HG02938 (cell line): Measurements from ENCODE around the gene NTM.

Experiments
- ATAC-seq: cut with Tn5 transposase; IDR thresholded peaks from one replicate; pipeline ENCODE4 v1.9.1; 2021; ENCODE audit warnings: mild to moderate bottlenecking, moderate library complexity; ENCODE audit not compliant: unreplicated experiment

The NTM gene

DNA sequence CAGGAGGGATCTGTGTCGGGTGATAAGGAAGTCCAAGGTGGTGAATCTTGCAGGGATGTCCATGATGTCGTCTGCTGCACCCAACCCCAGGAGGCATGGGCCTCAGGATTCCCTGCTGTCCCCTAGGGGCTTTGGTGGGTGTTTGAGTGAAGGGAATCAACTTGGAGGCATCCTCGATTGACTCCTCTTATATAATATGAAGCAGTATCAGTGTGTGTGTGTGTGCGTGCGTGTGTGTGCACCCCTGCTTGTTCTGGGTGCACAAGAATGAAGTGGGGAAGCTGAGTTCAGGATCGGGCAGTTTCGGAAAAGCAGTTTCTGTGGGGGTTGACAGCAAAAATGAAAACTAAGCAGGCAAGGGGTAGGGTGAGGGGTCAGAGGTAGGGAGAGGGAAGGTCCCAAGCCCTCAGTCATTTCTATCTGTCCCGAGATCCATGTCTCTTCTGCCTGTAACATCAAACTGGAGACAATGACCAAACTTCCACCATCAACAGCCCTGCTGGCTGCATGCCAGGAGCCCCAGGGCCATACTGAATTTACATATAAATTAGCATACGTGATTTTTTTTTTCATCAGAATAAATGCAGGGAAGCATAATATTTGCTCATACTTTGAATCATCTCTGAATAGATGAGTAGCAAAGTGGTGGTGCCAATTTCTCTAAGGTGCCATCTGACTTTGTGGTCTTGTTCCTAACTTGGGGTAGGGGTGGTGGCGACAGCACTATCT, 2.0 kb downstream of the NTM start:
- ATAC-seq, result no peak

DNA sequence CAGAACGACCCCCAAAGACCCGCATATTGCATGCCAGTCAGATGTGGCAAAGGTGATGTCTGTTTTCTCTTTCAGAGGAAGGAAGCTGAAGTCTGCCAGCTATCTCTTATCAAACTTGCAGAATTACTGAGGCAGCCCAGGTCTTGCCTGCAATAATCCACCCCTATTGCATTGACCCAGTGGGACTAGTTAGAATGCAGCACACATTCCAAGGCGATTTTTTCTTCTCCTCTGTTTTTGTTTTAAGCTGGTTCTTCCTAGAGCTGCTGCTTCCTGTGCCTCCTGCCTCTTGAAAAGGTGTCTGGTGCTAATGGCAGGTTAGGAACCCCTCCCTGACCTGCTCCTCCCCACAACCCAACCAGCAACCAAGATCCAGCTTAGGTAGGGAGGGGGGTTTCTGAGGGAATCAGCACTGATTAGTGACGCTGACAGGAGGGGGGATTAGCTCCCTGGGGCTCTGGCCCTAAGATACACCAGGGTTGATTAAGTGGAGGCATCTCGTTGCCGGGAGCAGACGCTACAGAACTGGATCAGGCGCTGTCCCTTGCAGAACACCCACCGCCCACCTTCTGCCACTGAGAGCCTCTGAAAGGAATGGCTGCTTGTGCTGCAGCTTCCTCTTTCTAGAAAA, 2.8 kb downstream of the NTM start:
- ATAC-seq, result no peak

DNA sequence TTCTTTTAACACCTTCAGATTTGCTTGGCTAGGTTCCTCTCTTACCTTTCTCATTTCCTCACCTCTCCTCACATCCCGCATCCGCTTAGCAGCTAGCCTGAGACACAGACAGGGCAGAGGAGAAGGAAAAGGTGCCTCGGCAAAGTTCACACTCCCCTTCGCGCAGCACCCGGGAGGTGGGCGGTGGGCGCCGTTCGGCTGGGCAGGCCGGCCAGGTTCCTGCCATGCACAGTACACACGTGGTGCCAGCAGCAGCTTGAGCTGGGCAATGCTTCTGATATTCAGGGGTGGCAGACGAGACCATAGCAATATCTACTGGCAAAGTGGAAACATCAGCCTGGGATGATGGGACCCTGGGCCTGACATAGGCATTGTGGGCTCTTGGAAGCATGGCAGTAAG, 3.3 kb downstream of the NTM start:
- ATAC-seq, result no peak

DNA sequence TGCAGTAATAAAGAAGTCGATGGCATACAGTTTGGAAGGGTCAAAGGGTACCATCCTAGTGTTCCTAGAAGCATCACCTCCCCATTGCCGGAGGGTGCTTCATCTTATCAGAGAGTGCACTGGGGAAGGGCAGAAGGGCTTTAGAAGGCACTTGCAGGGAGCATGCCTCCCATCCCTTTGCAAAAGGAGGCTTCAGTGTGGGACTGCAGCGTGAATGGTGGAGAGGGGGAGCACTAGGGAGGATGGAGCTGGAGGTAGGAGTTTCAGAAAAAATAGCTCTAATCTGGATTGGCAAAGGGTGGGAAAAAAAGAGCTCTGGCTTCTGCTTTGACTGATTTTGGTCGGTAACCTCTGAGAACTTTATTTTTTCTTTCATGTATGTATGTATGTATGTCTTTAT, 5.0 kb downstream of the NTM start:
- no peak for ATAC-seq

DNA sequence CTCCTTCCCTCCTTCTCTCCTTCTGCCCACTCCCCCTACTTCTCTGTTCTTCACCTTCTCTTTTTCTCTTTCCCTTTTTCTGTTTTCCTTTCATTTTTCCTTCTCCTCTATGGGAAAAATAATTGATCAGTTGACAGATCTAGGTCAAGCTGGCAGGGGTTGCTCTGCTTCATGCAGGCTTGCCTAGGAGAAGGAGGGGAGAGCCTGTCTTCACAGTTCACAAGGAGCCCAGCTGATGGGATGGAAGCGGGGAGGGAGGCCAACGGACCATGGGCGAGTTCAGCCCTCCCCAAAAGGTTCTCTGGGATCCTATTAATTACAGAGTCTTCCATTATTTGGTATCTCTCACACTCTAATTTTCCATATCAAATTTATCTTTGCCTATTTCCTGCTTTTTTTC, 5.5 kb downstream of the NTM start:
- no peak for ATAC-seq

DNA sequence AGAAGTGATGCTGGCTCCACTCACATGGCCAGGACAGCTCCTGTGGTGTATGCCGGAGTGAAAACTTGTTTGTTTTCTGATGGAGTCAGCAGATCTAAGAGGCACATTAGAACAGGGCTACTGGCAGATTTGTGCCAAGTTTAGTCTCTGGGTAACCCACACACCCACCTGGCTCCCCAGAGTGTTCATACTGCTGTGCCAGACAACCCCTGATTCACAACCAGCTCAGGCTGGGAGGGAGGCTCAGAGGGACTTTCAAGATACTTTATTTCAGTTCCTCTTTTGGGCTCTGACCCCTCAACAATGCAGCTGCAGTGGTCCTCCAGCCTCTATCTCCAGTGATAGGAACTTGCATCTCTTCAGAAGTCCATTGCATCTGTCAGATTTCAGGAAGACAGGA, 8.5 kb downstream of the NTM start:
- ATAC-seq, result peak; percentile 96

DNA sequence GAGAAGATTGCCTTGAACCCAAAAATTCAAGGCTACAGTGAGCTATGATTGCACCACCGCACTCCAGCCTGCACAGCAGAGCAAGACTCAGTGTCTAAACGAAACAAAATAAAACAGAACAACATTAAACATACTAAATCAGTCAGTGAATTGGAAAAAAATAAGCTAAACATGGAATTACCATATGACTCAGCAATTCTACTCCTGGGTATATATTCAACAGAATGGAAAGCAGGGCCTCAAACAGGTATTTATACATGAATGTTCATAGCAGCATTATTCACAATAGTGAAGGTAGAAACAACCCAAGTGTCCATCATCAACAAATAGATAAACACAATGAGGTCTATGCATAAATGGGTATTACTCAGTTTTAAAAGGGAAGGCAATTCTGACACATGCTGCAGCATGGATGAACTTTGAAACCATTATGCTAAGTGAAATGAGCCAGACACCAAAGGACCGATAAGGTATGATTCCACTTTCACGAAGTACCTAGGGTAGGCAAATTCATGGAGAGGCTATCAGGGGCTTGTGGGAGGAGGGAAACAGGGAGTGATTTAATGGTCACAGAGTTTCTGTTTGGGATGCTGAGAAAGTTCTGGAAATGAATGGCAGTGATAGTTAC, 15.5 kb downstream of the NTM start:
- no peak for ATAC-seq

DNA sequence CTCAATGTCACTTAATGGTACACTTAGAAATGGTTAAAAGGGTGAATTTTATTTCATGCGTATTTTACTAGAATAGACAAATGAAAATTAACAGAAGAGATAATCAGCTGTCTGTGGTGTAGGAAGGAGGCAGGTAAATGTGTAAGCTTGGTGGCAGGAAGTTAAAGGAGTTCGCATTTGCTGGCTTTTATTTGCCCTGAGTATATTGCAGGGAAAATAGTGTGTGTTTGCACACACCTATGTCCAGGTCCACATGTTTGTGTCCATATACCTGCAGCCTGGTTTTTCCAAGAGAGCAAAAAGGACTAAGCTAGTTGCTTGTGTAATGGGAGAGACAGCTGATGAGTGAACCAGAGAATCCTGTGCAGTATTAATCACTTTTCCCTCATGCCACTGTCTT, 16.0 kb downstream of the NTM start:
- no peak for ATAC-seq

DNA sequence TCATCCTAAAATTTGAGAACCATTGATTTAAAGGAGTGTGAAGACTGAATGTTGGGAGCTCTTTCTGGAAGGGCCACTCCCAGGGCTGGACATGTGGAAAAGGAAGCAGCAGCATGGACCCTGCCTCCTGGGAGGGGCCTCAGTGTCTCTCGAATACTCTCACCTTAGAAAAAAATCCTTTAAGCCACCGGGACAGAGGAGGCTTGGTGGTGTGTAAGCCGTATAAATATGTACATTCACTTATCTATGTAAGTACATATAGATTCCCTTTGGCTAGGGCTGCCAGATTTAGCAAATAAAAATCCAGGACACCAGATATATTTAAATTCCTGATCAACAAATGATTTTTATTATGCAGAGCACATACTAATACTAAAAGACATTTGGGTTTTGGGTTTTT, 17.6 kb downstream of the NTM start:
- ATAC-seq, result no peak

DNA sequence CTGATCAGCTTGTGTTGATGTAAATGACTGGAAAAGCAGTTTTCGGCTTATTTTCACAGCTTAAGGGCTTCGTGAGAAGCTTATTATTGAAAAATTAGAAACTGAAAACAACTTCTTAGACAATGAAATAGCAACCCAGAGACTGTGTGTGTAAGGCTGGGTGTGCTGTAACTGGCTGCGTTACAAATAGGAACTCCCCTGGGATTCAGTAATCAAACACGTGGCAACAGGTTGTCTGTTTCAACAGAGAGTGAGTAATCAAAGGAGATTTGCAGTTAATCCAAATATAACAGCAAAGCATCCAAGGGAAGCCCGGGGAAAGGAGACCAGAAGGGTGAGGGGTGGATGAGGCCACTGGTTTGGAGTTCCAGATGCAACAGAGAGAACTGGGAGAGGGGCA, 19.2 kb downstream of the NTM start:
- ATAC-seq, result no peak

DNA sequence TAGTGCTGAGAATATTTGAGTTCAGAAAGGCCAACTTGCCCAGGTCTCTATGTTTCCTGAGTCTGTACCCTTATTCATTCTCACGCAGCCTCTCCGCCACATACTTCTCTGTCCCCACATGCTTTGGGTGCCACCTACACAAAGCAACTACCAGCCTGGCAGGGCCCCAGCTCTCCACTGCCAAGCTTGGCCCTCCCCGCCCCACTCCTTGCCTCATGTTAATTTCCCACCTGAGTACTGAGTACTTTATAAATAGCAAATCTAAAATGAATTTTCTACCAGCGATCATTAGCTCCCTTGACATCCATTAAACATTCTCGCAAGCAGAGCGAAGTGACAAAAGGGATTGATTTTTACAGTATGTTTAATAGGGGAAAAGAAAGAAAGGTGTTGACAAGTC, 20.8 kb downstream of the NTM start:
- no peak for ATAC-seq

DNA sequence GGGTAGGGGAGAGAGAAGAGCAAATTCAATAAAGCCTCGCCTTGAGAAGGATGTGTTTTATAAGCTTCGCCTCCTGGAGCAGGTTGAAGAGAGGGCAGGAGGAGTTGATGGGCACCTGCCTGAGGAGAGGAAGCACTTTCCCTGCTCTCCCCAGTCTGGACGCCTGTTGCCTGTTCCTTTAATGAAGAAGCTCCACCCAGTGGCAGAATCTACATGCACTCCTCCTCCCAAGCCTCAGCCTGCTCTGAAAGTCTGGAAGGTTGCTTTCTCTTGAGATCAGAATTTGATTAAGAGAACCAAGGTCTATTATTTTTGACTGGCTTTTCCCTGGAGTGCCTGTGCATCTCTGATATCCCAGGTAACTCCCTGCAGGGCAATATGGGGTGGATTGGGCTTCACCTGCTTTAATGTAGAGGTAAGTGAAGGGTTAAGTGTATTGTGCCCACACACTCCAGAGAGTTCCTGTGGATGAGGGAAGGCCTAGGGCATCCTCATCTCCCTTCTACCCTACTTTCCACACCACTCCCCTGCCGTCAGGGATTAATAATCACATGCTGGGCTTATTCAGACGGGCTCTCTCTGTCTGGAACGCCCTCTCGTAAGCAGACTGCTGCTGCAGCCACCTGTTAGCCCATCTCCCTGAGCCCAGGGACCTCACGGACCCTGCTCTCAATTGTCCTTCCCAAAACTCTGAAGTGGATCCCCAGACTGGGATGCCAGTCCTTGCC, 22.3 kb downstream of the NTM start:
- no peak for ATAC-seq

DNA sequence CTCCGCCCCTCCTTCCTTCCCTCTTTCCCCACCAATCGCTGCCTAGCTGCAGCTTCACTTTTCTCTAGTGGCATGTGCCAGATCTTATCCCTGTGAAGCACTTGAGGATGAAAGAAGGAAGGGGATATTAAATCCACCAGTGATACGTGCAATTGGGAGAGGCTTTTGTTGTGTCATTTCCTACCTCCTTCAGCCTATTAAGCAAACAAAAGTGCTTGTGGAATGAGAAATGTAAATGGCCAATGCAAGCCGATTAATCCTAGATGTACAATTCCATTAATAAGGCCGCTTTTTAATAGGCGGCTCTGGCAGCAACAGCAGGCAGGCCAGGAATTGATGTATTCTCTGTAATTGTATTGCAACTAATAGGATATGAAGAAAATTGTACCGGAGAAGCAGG, 23.3 kb downstream of the NTM start:
- ATAC-seq, result no peak

DNA sequence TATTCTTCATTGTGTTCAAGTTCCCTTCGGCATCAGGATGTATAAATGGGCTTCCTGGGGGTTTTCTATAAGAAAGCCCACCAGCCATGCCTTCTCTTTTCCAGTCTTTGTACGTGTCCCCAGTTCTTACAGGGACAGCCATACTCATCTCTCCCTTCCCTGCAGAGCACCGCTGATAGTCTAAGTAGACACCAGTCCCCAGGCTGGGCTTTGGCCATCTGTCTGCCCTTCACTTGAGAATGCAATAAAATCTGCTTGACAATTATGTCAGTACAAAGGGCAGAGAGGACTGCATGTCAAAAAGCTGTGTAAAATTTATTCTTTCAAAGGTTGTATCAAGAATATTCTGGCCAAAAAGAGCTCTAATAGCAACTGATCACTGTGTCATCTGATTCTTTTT, 27.3 kb downstream of the NTM start:
- ATAC-seq, result no peak

DNA sequence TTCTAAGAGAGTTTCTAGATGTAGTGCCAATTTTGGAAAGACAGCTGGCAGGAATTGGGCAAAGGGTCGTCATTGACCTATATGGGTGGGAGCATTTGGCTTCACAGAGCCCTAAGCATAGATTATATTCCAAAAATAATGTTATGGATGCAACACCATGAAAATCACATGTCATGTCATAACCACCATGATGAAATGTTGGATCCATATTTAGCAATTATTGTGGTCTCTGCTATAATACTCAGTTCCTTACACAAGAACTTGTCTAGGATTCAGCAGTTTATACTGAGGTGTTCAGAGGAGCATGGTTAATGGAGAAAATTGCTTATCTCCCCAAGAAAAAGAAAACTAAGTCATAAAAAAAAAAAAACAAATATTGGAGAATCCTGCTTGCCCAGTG, 31.6 kb downstream of the NTM start:
- no peak for ATAC-seq

DNA sequence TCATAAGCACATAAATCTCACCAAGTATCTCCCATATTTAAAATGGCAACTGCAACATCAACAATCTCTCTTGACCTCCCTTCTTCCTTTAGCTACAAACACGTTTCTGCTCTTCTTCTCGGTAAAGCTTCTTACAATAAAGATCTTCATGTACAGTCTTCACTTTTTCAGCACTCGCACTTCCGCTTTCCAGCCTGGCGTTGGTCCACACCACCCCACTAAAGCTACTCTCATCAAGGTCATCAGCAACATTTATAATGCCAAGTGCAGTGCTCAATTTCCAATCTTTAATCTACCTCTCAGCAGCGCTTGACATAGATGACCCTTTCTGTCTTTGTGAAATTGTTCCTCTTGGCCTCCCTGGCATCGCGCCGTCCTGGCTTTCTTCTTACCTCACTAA, 33.6 kb downstream of the NTM start:
- no peak for ATAC-seq

DNA sequence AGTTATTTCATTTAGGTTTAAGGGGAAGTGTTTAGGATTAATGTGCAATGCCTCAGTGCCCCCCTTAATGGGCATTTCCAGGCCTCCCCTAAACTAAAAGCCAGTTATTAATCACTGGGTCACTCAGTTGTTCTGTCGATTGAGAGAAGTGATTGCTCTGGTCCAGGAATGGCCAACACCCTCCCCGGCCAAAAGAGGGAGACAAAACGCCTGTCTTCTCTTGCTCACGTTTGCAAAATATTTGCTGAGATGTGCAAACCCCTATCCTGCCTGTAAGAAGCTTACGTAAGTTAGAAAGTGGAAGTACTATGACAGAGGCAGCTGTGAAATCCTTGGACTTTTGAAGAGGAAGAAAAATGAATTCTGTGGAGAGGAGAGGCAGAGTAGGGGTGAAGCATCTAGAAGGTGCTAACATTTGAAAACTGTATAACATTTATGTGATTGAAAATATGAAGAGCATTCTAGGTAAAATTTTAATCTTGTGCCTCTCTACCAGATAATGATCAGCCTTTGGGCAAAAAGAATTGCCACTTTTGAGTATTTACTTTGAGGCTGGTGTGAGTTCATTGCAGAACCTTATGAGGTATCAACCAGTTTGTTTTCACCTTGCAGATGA, 37.7 kb downstream of the NTM start:
- ATAC-seq, result no peak

DNA sequence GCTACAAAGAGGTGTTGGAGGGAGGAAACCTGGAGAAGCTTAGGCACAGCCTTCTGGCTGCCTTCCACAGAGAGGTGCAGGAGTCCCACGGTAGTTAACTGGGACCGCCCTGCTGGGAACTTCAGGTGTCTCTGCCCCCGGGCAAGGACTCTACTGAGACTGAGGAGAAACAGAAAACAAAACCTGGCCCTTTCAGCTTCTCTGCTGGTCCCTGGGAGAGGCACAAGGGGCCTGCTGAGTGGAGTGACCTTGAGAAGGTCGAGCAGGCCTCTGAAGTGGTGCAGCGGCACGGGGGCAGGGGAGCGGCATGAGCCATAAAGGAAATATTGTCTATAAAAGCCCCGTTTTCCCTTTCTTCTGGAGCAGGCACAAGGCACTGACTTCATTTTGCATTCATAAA, 38.9 kb downstream of the NTM start:
- ATAC-seq, result no peak

DNA sequence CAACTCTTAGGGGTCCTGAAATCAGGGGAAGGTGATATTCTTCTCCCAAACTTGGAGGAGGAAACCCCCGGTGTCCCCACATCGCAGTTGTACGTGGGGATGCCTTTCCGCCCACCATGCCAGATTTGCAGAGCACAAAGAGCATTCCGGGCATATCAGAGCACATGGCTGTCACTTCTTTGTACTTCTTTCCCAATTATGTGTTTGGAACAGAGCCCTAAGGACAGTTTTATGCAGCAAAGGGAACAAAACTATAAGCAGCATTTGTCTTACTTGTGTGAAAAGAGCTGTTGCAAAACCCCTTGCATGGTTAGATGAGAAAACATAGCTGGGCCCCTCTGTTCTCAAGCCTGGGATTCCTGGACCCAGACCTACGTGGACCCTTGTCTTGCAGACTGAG, 41.2 kb downstream of the NTM start:
- no peak for ATAC-seq

DNA sequence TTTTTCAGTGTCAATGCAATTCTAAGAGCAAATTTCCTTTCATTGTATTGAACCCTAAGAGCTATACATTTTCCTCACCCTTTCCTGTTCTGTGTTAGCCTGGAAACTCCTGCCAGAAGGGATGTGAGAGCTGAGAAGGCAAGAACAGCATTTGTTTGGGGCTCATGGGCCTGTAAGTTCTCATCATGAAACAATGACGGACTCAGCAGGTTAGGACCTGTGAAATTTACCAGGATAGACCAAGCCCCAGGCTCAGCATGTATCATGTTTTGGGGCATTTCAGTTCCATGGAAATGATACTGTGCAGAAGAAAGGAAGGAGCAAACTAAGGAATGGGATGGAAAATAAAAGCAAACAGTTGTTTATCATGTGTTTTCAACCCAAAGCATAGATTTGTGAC, 41.6 kb downstream of the NTM start:
- ATAC-seq, result no peak

DNA sequence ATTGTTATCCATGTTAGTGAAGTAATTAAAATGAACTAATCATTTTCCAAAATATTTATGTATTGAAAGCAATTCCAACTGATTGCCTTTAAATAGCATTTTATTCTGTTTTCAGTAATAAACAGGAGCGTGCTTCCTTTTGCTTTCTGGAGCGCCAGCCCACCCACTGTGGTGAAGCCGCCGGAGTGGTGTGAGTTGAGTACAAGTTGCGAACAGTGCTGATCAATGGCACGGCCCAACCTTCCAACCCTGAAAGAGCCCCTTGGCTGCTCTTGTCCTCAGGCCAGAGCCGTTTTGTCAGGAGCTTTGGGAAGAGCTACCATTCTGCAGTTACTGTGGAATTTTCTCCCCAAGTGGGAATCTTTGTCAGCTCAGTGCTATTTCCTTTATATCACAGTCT, 42.8 kb downstream of the NTM start:
- ATAC-seq, result no peak
